Smooth muscle cell (in vitro differentiated cells): ENCODE results near the gene IGSF1. TPM values are rescaled to one million over a fixed set of nuclear protein-coding genes. Genes with fewer than 3 reads are reported as not detected.

Source experiments
- DNase-seq: peaks from one replicate; lab custom pipeline; 2025; ENCODE audit not compliant: unreplicated experiment; lab: John Stamatoyannopoulos, UW
- H2AFZ ChIP-seq: fragments of 200-600 bp; sonication (generic); 2 replicates; pipeline ENCODE4 v1.6.0; 2016; ENCODE audit warnings: antibody characterized with exemption, low read depth, mild to moderate bottlenecking
- H3F3A ChIP-seq: fragments of 200-600 bp; sonication (generic); 2 replicates; pipeline ENCODE4 v1.6.0; 2017; ENCODE audit warnings: antibody characterized with exemption, low read depth
- H3K27ac ChIP-seq: fragments of 200-600 bp; sonication (generic); 2 replicates; pipeline ENCODE4 v1.5.1; 2016; ENCODE audit warnings: low read depth, mild to moderate bottlenecking
- H3K27me3 ChIP-seq: fragments of 200-600 bp; sonication (generic); 2 replicates; pipeline ENCODE4 v1.6.1; 2016; ENCODE audit warnings: low read depth, mild to moderate bottlenecking
- H3K36me3 ChIP-seq: fragments of 200-600 bp; sonication (generic); 2 replicates; pipeline ENCODE4 v1.5.1; 2016; ENCODE audit warnings: low read depth
- H3K4me1 ChIP-seq: fragments of 200-600 bp; sonication (generic); 2 replicates; pipeline ENCODE4 v1.5.1; 2016; ENCODE audit warnings: low read depth
- H3K4me2 ChIP-seq: fragments of 200-600 bp; sonication (generic); 2 replicates; pipeline ENCODE4 v1.6.0; 2016; ENCODE audit warnings: mild to moderate bottlenecking
- H3K4me3 ChIP-seq: fragments of 200-600 bp; sonication (generic); 2 replicates; pipeline ENCODE4 v1.5.1; 2016; ENCODE audit warnings: mild to moderate bottlenecking
- H3K79me2 ChIP-seq: fragments of 200-600 bp; sonication (generic); 2 replicates; pipeline ENCODE4 v1.6.0; 2016; ENCODE audit warnings: low read depth, mild to moderate bottlenecking
- H3K9ac ChIP-seq: fragments of 200-600 bp; sonication (generic); 2 replicates; pipeline ENCODE4 v1.6.0; 2016; ENCODE audit warnings: low read depth
- H3K9me3 ChIP-seq: fragments of 200-600 bp; sonication (generic); replicated peaks from 2 replicates; pipeline ENCODE4 v1.5.1; 2016; ENCODE audit warnings: low read depth
- H4K20me1 ChIP-seq: fragments of 200-600 bp; sonication (generic); 2 replicates; pipeline ENCODE4 v1.6.0; 2016; ENCODE audit warnings: low read depth
- WGBS: methylation state at CpG from one replicate; pipeline ENCODE4 v1.1.7; 2016; ENCODE audit warnings: low lambda C conversion rate; 5-methylcytosine and 5-hydroxymethylcytosine counted together
- polyA plus RNA-seq: library from polyadenylated mRNA; unstranded; fragments of >200 nt; fragmentation: Nextera tagmentation; extraction: Ambion mirVana; gene quantifications from 2 replicates; pipeline ENCODE4 v1.2.1, GENCODE V29; 2016
- total RNA-seq: library from RNA; depleted of rRNA; stranded (reverse); fragments of >200 nt; gene quantifications from 2 replicates; pipeline ENCODE4 v1.2.3, GENCODE V29; 2014
- TF ChIP-seq, protein P1 (sequence below): fragments of 200-600 bp; sonication (generic); IDR thresholded peaks from 2 replicates; pipeline ENCODE4 v1.5.1; 2017; ENCODE audit warnings: borderline replicate concordance, mild to moderate bottlenecking, antibody characterized with exemption; ENCODE audit not compliant: insufficient read depth, poor library complexity, severe bottlenecking

The IGSF1 gene
- total and polyA plus RNA-seq, 2 experiments from 2014 or later, result 1.1 TPM

DNA sequence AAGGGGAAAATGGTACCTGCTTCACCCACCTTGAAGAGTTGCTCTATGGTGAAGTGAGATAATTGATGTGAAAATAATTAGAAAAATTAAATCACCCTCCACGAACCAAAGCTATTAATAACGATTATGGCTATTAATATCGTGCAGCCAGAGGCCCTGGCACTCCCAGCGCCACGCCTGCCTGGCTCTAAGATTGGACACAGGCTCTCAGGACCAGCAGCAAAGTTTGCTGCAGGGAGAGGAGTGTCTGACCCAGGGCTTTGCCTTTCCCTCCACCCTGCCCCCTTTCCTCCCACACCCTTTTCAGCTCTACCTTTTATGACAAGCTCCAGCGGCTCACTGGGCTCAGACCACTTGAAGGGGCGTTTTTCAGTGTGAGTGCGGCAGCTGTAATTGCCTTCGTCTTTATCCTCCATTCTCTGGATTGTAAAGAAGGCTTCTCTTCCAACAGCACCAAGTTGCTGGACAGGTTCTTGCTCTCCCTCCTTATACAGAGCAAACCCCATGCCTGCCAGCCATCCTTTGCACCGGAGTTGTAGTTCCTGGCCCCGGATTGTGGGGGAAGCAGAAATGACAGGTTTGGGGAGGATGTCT lies 11.5 kb downstream of the IGSF1 start:
- Histone ChIP-seq H3K4me3 (no peak overlapping the region), H3K9me3 (no peaks in the 10 kb centered on the region), H4K20me1 (no peaks in the 10 kb centered on the region), H3F3A (no peaks in the 10 kb centered on the region), H3K27me3 (no peaks in the 10 kb centered on the region), H3K79me2 (no peaks in the 10 kb centered on the region), H2AFZ (no peak overlapping the region), H3K36me3 (no peaks in the 10 kb centered on the region), H3K9ac (no peak overlapping the region), H3K4me2 (no peak overlapping the region), H3K27ac (no peak overlapping the region), H3K4me1 (no peaks in the 10 kb centered on the region)
- no peak for DNase-seq
- WGBS, result 63% methylated on average over 11 of the region's 11 CpGs
- TF ChIP-seq, protein P1, sequence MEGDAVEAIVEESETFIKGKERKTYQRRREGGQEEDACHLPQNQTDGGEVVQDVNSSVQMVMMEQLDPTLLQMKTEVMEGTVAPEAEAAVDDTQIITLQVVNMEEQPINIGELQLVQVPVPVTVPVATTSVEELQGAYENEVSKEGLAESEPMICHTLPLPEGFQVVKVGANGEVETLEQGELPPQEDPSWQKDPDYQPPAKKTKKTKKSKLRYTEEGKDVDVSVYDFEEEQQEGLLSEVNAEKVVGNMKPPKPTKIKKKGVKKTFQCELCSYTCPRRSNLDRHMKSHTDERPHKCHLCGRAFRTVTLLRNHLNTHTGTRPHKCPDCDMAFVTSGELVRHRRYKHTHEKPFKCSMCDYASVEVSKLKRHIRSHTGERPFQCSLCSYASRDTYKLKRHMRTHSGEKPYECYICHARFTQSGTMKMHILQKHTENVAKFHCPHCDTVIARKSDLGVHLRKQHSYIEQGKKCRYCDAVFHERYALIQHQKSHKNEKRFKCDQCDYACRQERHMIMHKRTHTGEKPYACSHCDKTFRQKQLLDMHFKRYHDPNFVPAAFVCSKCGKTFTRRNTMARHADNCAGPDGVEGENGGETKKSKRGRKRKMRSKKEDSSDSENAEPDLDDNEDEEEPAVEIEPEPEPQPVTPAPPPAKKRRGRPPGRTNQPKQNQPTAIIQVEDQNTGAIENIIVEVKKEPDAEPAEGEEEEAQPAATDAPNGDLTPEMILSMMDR, result no peak

DNA sequence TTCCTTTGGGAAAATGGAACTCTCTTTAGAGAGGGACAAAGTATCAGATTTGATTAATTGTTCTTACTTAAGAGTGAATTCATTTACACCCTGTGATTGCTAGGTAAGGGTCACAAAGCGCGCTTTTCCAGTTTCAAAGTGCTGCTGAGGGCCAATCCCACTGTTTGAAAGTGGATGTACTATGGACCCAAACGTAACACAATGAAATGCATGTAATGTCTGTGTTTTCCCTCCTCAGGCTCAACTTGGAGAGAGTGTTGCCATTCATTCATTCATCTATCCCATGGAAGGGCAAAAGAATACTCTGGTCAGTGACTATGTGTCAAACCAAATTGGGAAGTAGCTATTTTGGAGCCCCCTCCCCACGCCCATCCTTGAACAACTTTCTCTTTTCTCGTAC lies 16.1 kb downstream of the IGSF1 start:
- Histone ChIP-seq H3K79me2 (no peaks in the 10 kb centered on the region), H4K20me1 (no peaks in the 10 kb centered on the region), H3K27me3 (no peaks in the 10 kb centered on the region), H3K9ac (no peak overlapping the region), H2AFZ (no peak overlapping the region), H3K4me3 (no peak overlapping the region), H3K27ac (no peak overlapping the region), H3K9me3 (no peaks in the 10 kb centered on the region), H3K4me1 (no peaks in the 10 kb centered on the region), H3F3A (no peaks in the 10 kb centered on the region), H3K4me2 (no peak overlapping the region), H3K36me3 (no peaks in the 10 kb centered on the region)
- 88% methylated on average over 5 of the region's 5 CpGs for whole genome bisulfite sequencing
- no peak for DNase-seq
- TF ChIP-seq, protein P1, result no peak

DNA sequence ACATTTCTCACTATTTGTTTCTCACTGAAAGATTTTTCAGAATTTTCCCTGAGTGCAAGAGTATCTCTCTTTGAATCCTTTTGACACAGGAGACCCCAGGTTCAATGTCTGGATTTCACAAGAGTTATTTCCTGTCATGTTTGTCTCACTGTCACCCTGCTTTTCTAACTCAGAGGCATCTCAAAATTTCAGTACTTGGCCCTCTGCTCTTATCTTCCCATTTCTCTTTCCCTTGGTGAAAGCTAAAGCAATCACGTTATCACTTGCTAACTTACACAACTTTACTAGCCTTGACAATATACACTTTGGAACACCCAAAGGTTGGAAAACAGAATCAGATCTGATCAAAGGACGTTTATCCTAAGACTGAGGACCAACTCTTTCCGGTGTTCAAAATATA lies 17.3 kb downstream of the IGSF1 start:
- H3K36me3 ChIP-seq, result no peaks in the 10 kb centered on the region
- H3F3A ChIP-seq, result no peaks in the 10 kb centered on the region
- no peaks in the 10 kb centered on the region for H3K4me1 ChIP-seq
- no peaks in the 10 kb centered on the region for H3K79me2 ChIP-seq
- H3K4me2 ChIP-seq, result no peak overlapping the region
- no peak for DNase-seq
- H4K20me1 ChIP-seq, result no peaks in the 10 kb centered on the region
- no peaks in the 10 kb centered on the region for H3K27me3 ChIP-seq
- TF ChIP-seq, protein P1, result no peak
- H3K27ac ChIP-seq, result no peak overlapping the region
- H3K9me3 ChIP-seq, result no peaks in the 10 kb centered on the region
- no peak overlapping the region for H3K4me3 ChIP-seq
- no peak overlapping the region for H2AFZ ChIP-seq
- WGBS, result 52% methylated on average over 3 of the region's 3 CpGs
- H3K9ac ChIP-seq, result no peak overlapping the region

DNA sequence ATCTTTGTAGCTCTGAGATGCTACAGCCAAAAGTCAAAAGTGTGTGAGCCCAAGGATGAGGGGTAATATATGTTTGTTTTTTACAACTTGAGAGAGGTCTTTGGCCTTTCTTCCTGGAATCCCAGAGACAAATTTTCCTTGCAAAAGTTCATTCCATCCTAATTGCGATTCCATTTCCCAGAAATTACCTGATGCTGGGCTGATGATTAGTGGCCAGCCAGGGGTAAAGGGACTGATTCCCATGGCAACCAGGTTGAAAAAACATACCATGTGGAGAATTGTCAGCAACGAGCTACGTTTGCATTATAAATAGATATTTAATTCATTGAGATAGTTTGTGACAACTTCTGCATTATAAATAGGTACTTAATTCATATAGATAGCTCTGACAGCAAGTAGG lies 17.8 kb downstream of the IGSF1 start:
- TF ChIP-seq, protein P1, result no peak
- Histone ChIP-seq H3K27me3 (no peaks in the 10 kb centered on the region), H3K27ac (no peak overlapping the region), H3K4me2 (no peak overlapping the region), H3K4me1 (no peaks in the 10 kb centered on the region), H3K4me3 (no peak overlapping the region), H2AFZ (no peak overlapping the region), H3K9ac (no peak overlapping the region), H3K36me3 (no peaks in the 10 kb centered on the region), H3F3A (no peaks in the 10 kb centered on the region), H3K79me2 (no peaks in the 10 kb centered on the region), H4K20me1 (no peaks in the 10 kb centered on the region), H3K9me3 (no peaks in the 10 kb centered on the region)
- no peak for DNase-seq
- 44% methylated on average over 3 of the region's 3 CpGs for WGBS
